Measurements from ENCODE around the gene WDR4. TPM values are rescaled to one million over a fixed set of nuclear protein-coding genes. Genes with fewer than 3 reads are reported as not detected.

WDR4 gene
- total and polyA plus RNA-seq, 2 of the 13 experiments (the other 11 are each of a cell fraction or from before 2014, with no cell fraction given) = 11.3 to 14.4 TPM

DNA sequence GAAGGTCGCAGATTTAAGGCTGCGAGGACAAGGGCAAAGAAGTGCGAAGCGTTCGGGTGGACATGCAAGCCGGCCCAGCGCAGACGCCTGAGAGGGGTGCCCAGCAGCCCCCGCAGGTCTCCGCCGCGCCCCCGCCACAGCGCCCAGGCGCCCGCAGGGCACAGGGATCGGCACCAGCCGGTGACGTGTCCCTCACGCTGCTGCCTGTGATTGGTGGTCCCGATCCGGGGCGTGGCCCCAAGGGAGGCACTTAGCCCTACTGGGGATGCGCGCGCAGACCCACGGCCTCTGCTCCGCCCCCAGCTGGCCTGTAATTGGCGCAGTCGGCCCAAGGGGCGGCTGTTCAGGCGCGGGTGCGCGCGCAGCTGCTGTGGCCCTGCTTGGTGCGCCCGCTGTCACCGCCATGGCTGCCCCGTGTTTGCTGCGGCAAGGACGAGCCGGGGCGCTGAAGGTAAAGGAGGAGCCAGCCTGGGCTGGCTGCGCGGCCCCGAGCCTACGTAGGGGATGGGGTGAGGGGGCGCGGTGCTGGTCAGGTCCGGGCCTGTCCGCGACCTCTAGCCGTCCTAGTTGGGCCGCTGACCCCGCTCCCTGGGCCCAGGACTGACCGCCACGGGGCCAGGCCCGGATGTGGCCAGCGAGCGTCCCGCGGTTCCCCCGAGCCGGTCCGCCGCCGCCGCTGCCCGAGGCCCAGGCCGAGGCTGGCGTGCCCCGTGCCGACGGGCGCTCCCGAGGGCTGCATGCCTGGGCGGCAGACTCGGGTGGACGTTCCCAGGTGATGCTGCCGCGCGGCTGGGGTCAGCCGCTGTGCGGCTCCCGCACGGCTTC is 13.8 kb upstream of the WDR4 start, which contains the start of gene NDUFV3 (continued):
- TF ChIP-seq, protein P1, sequence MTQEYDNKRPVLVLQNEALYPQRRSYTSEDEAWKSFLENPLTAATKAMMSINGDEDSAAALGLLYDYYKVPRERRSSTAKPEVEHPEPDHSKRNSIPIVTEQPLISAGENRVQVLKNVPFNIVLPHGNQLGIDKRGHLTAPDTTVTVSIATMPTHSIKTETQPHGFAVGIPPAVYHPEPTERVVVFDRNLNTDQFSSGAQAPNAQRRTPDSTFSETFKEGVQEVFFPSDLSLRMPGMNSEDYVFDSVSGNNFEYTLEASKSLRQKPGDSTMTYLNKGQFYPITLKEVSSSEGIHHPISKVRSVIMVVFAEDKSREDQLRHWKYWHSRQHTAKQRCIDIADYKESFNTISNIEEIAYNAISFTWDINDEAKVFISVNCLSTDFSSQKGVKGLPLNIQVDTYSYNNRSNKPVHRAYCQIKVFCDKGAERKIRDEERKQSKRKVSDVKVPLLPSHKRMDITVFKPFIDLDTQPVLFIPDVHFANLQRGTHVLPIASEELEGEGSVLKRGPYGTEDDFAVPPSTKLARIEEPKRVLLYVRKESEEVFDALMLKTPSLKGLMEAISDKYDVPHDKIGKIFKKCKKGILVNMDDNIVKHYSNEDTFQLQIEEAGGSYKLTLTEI (CRISPR knock-in tag; conservative IDR thresholded peaks at IDR 0.05) = no peak
- TF ChIP-seq ZNF12 (CRISPR knock-in tag; IDR thresholded peaks at IDR 0.05) (0 out of 2 replicates have a peak, but pooled peaks have one; percentile 9), KLF16 (CRISPR knock-in tag; IDR thresholded peaks at IDR 0.05) (peak in 1 of 2 experiments; percentile 51; a peak in 1 of 4 replicates), SRSF1 (optimal IDR thresholded peaks at IDR 0.05; ENCODE audit: low read depth, low read length) (peak; percentile 86), ARNTL (CRISPR knock-in tag; IDR thresholded peaks at IDR 0.05) (peak; percentile 73), MLLT10 (CRISPR knock-in tag; IDR thresholded peaks at IDR 0.05) (0 out of 2 replicates have a peak, but pooled peaks have one; percentile 35), CBX1 (IDR thresholded peaks at IDR 0.05; ENCODE audit: low read depth) (peak; percentile 57), HNRNPH1 (optimal IDR thresholded peaks at IDR 0.05; ENCODE audit: low read depth, low read length) (peak; percentile 39), SOX6 (IDR thresholded peaks at IDR 0.05) (no peak), SOX6 (CRISPR knock-in tag; IDR thresholded peaks at IDR 0.05) (peak; percentile 52), ZNF747 (CRISPR knock-in tag; IDR thresholded peaks at IDR 0.05; ENCODE audit: borderline replicate concordance) (peak; percentile 93), ZNF501 (CRISPR knock-in tag; IDR thresholded peaks at IDR 0.05) (peak; percentile 93), JARID2 (CRISPR knock-in tag; IDR thresholded peaks at IDR 0.05; ENCODE audit: insufficient replicate concordance) (no peak), CHCHD3 (CRISPR knock-in tag; IDR thresholded peaks at IDR 0.05) (0 out of 2 replicates have a peak, but pooled peaks have one; percentile 4), RFX1 (IDR thresholded peaks at IDR 0.05) (no peak), SYNCRIP (IDR thresholded peaks at IDR 0.05; ENCODE audit: insufficient read depth, low read depth, low read length) (no peak)
- TF ChIP-seq, protein P2, sequence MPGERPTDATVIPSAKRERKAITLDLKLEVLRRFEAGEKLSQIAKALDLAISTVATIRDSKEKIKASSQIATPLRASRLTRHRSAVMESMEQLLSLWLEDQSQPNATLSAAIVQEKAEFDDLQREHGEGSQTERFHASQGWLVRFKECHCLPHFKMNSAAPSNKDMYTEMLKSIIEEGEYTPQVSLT (CRISPR knock-in tag; IDR thresholded peaks at IDR 0.05; ENCODE audit: borderline replicate concordance, low read depth) = no peak
- TF ChIP-seq, protein P3, sequence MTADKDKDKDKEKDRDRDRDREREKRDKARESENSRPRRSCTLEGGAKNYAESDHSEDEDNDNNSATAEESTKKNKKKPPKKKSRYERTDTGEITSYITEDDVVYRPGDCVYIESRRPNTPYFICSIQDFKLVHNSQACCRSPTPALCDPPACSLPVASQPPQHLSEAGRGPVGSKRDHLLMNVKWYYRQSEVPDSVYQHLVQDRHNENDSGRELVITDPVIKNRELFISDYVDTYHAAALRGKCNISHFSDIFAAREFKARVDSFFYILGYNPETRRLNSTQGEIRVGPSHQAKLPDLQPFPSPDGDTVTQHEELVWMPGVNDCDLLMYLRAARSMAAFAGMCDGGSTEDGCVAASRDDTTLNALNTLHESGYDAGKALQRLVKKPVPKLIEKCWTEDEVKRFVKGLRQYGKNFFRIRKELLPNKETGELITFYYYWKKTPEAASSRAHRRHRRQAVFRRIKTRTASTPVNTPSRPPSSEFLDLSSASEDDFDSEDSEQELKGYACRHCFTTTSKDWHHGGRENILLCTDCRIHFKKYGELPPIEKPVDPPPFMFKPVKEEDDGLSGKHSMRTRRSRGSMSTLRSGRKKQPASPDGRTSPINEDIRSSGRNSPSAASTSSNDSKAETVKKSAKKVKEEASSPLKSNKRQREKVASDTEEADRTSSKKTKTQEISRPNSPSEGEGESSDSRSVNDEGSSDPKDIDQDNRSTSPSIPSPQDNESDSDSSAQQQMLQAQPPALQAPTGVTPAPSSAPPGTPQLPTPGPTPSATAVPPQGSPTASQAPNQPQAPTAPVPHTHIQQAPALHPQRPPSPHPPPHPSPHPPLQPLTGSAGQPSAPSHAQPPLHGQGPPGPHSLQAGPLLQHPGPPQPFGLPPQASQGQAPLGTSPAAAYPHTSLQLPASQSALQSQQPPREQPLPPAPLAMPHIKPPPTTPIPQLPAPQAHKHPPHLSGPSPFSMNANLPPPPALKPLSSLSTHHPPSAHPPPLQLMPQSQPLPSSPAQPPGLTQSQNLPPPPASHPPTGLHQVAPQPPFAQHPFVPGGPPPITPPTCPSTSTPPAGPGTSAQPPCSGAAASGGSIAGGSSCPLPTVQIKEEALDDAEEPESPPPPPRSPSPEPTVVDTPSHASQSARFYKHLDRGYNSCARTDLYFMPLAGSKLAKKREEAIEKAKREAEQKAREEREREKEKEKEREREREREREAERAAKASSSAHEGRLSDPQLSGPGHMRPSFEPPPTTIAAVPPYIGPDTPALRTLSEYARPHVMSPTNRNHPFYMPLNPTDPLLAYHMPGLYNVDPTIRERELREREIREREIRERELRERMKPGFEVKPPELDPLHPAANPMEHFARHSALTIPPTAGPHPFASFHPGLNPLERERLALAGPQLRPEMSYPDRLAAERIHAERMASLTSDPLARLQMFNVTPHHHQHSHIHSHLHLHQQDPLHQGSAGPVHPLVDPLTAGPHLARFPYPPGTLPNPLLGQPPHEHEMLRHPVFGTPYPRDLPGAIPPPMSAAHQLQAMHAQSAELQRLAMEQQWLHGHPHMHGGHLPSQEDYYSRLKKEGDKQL (CRISPR knock-in tag; IDR thresholded peaks at IDR 0.05; ENCODE audit: low read depth) = no peak
- TF ChIP-seq, protein P4, sequence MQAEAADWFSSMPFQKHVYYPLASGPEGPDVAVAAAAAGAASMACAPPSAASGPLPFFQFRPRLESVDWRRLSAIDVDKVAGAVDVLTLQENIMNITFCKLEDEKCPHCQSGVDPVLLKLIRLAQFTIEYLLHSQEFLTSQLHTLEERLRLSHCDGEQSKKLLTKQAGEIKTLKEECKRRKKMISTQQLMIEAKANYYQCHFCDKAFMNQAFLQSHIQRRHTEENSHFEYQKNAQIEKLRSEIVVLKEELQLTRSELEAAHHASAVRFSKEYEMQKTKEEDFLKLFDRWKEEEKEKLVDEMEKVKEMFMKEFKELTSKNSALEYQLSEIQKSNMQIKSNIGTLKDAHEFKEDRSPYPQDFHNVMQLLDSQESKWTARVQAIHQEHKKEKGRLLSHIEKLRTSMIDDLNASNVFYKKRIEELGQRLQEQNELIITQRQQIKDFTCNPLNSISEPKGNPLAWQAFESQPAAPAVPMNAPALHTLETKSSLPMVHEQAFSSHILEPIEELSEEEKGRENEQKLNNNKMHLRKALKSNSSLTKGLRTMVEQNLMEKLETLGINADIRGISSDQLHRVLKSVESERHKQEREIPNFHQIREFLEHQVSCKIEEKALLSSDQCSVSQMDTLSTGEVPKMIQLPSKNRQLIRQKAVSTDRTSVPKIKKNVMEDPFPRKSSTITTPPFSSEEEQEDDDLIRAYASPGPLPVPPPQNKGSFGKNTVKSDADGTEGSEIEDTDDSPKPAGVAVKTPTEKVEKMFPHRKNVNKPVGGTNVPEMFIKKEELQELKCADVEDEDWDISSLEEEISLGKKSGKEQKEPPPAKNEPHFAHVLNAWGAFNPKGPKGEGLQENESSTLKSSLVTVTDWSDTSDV (CRISPR knock-in tag; IDR thresholded peaks at IDR 0.05) = peak; percentile 89; the same call in 1 of the 2 replicates

Measured in HepG2 (cell line).